Measurements from ENCODE around the gene SPATA4.
"Not testable (repeated sequence)": the region's sequence is repeated elsewhere in the genome, so short reads cannot be mapped to it uniquely, and the experiment has no call there.

The SPATA4 gene

GRCh38 chr4:176195184-176195978 is at the start of gene SPATA4:
SPATA4 (minus strand) TSS chr4:176195585; CDS start chr4:176195562, 23 bp downstream.
- peak; percentile 57 to 81 for DNase-seq

- no peak for DNase-seq
These were observed 47.5 kb upstream of the SPATA4 start for GRCh38 chr4:176242764-176243347.

GRCh38 chr4:176241703-176242102 is 46.3 kb upstream of the SPATA4 start:
- DNase-seq = no peak

- no peak for DNase-seq
These were observed 43.4 kb upstream of the SPATA4 start for GRCh38 chr4:176238826-176239225.

GRCh38 chr4:176238157-176238610 is 42.8 kb upstream of the SPATA4 start:
- no peak for DNase-seq

- no peak for DNase-seq
These were observed 41.6 kb upstream of the SPATA4 start for GRCh38 chr4:176236946-176237345.

GRCh38 chr4:176230836-176231235 is 35.5 kb upstream of the SPATA4 start:
- peak in 1 of 2 experiments; percentile 67 for DNase-seq

- no peak for DNase-seq
These were observed 34.3 kb upstream of the SPATA4 start for GRCh38 chr4:176229645-176230044.

GRCh38 chr4:176226736-176227135 is 31.4 kb upstream of the SPATA4 start:
- no peak for DNase-seq

GRCh38 chr4:176223561-176223960 is 28.2 kb upstream of the SPATA4 start:
- no peak for DNase-seq

- DNase-seq = no peak
These were observed 26.8 kb upstream of the SPATA4 start for GRCh38 chr4:176222149-176222548.

- DNase-seq = no peak
These were observed 22.1 kb upstream of the SPATA4 start for GRCh38 chr4:176217510-176217909.

- DNase-seq = not testable (repeated sequence)
These were observed 17.0 kb upstream of the SPATA4 start for GRCh38 chr4:176212351-176212750.

GRCh38 chr4:176210579-176211296 is 15.4 kb upstream of the SPATA4 start:
- DNase-seq = no peak

- no peak for DNase-seq
These were observed 14.7 kb upstream of the SPATA4 start for GRCh38 chr4:176210101-176210500.

- no peak for DNase-seq
These were observed 14.2 kb upstream of the SPATA4 start for GRCh38 chr4:176209535-176209934.

GRCh38 chr4:176207839-176208238 is 12.5 kb upstream of the SPATA4 start:
- no peak for DNase-seq

- DNase-seq = no peak
These were observed 9.9 kb upstream of the SPATA4 start for GRCh38 chr4:176205299-176205698.

GRCh38 chr4:176198316-176198903 is 3.0 kb upstream of the SPATA4 start:
- DNase-seq = no peak

GRCh38 chr4:176193938-176194337 is 1.4 kb downstream of the SPATA4 start:
- no peak for DNase-seq

GRCh38 chr4:176193126-176193525 is 2.3 kb downstream of the SPATA4 start:
- DNase-seq = no peak

GRCh38 chr4:176191974-176192373 is 3.4 kb downstream of the SPATA4 start:
- DNase-seq = no peak

Data from cerebellar nuclear complex (tissue), 1 donor.